ENCODE results near the gene HECW1. TPM values are rescaled to one million over a fixed set of nuclear protein-coding genes. Genes with fewer than 3 reads are reported as not detected.
"Not testable (repeated sequence)": the region's sequence is repeated elsewhere in the genome, so short reads cannot be mapped to it uniquely, and the experiment has no call there.

Gene HECW1
- total and polyA plus RNA-seq, 5 donors from 2014 or later: 0.11 to 0.68 (median 0.34) TPM; not detected in 1

- Histone ChIP-seq H3K4me3 (ENCODE audit: low read depth, low read length) (no peak overlapping the region), H3K27ac (ENCODE audit: insufficient read depth, low read length, poor library complexity, severe bottlenecking) (no peak overlapping the region), H3K36me3 (ENCODE audit: control insufficient read depth, insufficient read depth, low read length) (no peaks in the 10 kb centered on the region), H3K9me3 (ENCODE audit: control insufficient read depth in 2 of 2, low read length in 2 of 2) (no peaks in the 10 kb centered on the region), H3K27me3 (ENCODE audit: control insufficient read depth, insufficient read depth, low read length) (no peaks in the 10 kb centered on the region), H3K4me1 (ENCODE audit: control insufficient read depth, insufficient read depth, low read length, poor library complexity, severe bottlenecking) (no peaks in the 10 kb centered on the region)
- Mint-ChIP-seq H3K4me3 (no peak overlapping the region), H3K9me3 (no peaks in the 10 kb centered on the region), H3K36me3 (no peaks in the 10 kb centered on the region), H3K4me1 (no peaks in the 10 kb centered on the region), H3K27ac (no peak overlapping the region), H3K27me3 (peaks cover 11% of the 10 kb centered on the region)
- no peak for ATAC-seq (ENCODE audit: low read depth in 2 of 2)
- no peak for DNase-seq
Observed at GRCh38 chr7:43198599-43199090, 86.2 kb downstream of the HECW1 start.

DNA sequence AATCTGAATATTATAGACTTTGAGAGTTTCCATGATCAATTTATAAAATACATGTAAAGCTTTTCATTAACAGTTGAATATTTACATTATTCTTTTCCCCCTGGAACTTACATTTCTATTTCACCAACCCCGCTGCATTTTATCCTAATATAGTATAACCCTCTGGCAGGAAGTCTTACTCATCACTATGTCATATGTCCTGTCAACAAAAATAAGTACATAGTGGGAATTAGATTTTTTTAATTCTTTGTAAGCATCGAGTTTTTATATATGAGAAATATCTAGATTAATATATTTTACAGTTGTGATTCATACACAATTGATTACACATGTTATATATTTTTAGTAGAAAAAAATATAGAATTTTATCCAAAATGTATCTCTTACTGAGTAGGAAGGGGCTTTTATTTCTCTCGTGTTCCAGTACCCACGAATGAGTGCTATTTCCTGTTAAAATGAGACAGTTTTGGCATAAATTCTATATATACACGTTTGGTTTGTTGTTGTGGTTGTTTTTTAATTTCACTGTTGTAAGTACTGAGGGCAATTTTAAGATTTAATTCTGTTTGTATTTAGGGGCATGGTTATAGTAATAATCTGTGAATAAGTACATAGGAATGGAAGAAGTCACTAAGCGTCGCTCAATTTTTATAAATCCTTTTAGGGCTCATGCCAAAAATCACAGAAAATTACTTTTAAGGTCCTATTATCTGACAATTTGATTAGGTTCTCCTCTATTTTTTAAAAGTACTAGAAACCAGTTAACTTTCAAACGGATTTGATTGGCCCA is 87.1 kb downstream of the HECW1 start:
- no peak for ATAC-seq (ENCODE audit: low read depth in 2 of 2)
- no peak for DNase-seq
- Histone ChIP-seq H3K27me3 (ENCODE audit: control insufficient read depth, insufficient read depth, low read length) (no peaks in the 10 kb centered on the region), H3K9me3 (ENCODE audit: control insufficient read depth in 2 of 2, low read length in 2 of 2) (no peaks in the 10 kb centered on the region), H3K4me3 (ENCODE audit: low read depth, low read length) (no peak overlapping the region), H3K4me1 (ENCODE audit: control insufficient read depth, insufficient read depth, low read length, poor library complexity, severe bottlenecking) (no peaks in the 10 kb centered on the region), H3K36me3 (ENCODE audit: control insufficient read depth, insufficient read depth, low read length) (no peaks in the 10 kb centered on the region), H3K27ac (ENCODE audit: insufficient read depth, low read length, poor library complexity, severe bottlenecking) (no peak overlapping the region)
- H3K36me3 Mint-ChIP-seq: no peaks in the 10 kb centered on the region
- H3K27me3 Mint-ChIP-seq: peaks cover 10% of the 10 kb centered on the region
- no peak overlapping the region for H3K4me3 Mint-ChIP-seq
- H3K4me1 Mint-ChIP-seq: no peaks in the 10 kb centered on the region
- no peak overlapping the region for H3K27ac Mint-ChIP-seq
- no peaks in the 10 kb centered on the region for H3K9me3 Mint-ChIP-seq

DNA sequence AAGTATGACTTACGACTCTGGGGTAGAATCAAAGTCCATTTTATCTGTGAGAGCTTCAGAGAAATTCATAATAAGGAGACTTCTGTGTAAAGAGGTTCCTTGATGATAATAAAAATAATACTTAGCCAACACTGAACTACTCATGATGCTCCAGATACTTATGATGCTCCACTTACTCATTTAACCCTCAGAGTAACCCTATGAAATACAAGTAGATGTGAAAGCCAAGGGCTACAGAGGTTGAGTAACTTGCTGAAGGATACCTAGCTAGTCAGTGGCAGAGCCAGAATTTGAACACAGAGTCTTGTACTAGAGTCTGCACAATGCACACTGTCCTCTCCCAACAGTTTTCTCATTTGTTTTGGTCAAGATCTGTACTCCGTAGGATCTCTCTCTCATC is 89.5 kb downstream of the HECW1 start:
- ATAC-seq (ENCODE audit: low read depth in 2 of 2) (no peak), DNase-seq (no peak)
- H3K4me3 ChIP-seq (ENCODE audit: low read depth, low read length): no peak overlapping the region
- H3K36me3 ChIP-seq (ENCODE audit: control insufficient read depth, insufficient read depth, low read length): no peaks in the 10 kb centered on the region
- Mint-ChIP-seq H3K4me3 (no peak overlapping the region), H3K4me1 (no peaks in the 10 kb centered on the region), H3K9me3 (no peaks in the 10 kb centered on the region), H3K27ac (no peak overlapping the region), H3K36me3 (no peaks in the 10 kb centered on the region), H3K27me3 (peaks cover 12% of the 10 kb centered on the region)
- H3K4me1 ChIP-seq (ENCODE audit: control insufficient read depth, insufficient read depth, low read length, poor library complexity, severe bottlenecking): no peaks in the 10 kb centered on the region
- no peaks in the 10 kb centered on the region for H3K9me3 ChIP-seq (ENCODE audit: control insufficient read depth in 2 of 2, low read length in 2 of 2)
- H3K27ac ChIP-seq (ENCODE audit: insufficient read depth, low read length, poor library complexity, severe bottlenecking): no peak overlapping the region
- H3K27me3 ChIP-seq (ENCODE audit: control insufficient read depth, insufficient read depth, low read length): no peaks in the 10 kb centered on the region

DNA sequence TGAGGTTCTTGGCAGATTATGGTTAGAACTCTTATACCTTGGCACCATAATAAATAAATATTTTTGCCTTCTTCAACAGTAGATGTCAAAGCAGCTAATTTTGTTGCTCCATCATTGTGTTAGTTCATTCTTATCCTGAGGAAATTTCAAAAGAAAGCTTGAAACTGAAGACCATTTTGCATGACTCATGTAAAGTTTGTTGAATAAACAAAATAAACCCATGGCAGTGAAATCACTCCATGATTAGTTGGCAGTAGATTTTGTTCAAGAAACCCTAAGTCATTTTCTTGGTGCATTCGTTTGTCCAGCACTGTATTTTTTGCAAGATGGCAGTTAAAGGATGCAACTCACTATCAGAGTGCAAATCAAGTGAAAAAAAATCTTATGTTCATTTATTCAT is 91.6 kb downstream of the HECW1 start:
- H3K9me3 ChIP-seq (ENCODE audit: control insufficient read depth in 2 of 2, low read length in 2 of 2): no peaks in the 10 kb centered on the region
- H3K4me1 Mint-ChIP-seq: no peaks in the 10 kb centered on the region
- H3K27me3 ChIP-seq (ENCODE audit: control insufficient read depth, insufficient read depth, low read length): no peaks in the 10 kb centered on the region
- H3K4me3 ChIP-seq (ENCODE audit: low read depth, low read length): no peak overlapping the region
- H3K27me3 Mint-ChIP-seq: peaks cover 23% of the 10 kb centered on the region
- H3K4me1 ChIP-seq (ENCODE audit: control insufficient read depth, insufficient read depth, low read length, poor library complexity, severe bottlenecking): no peaks in the 10 kb centered on the region
- no peak overlapping the region for H3K4me3 Mint-ChIP-seq
- no peak overlapping the region for H3K27ac ChIP-seq (ENCODE audit: insufficient read depth, low read length, poor library complexity, severe bottlenecking)
- no peaks in the 10 kb centered on the region for H3K36me3 ChIP-seq (ENCODE audit: control insufficient read depth, insufficient read depth, low read length)
- H3K9me3 Mint-ChIP-seq: no peaks in the 10 kb centered on the region
- DNase-seq (no peak), ATAC-seq (ENCODE audit: low read depth in 2 of 2) (no peak)
- H3K27ac Mint-ChIP-seq: no peak overlapping the region
- H3K36me3 Mint-ChIP-seq: no peaks in the 10 kb centered on the region

DNA sequence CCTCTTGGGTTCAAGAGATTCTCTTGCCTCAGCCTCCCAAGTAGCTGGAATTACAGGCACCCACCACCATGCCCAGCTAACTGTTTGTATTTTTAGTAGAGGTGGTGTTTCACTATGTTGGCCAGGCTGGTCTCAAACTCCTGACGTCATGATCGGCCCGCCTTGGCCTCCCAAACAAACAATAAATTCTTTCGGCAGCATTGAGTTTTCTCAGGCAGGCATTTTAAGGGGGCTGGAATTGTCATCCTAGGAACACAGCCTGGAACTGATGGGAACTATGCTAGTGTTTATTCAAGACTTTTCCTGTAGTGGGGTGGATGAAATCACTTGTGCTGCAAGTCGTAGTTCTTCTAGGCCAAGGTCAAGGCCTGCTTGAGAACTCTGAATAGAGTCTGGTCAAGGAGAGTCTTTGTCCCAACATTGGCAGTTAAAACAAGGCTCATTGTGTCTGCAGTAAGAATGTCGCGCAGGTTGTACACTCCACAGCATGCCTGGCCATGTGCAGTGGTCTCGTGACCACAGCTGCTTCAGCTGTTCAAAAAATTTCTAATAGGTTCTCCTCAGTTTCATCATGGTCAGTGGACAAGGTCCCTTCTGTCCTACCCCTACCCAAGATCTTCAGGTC is 92.8 kb downstream of the HECW1 start:
- H3K4me3 ChIP-seq (ENCODE audit: low read depth, low read length): no peak overlapping the region
- H3K4me1 ChIP-seq (ENCODE audit: control insufficient read depth, insufficient read depth, low read length, poor library complexity, severe bottlenecking): no peaks in the 10 kb centered on the region
- no peak for ATAC-seq (ENCODE audit: low read depth in 2 of 2)
- H3K9me3 Mint-ChIP-seq: peaks cover 0 to 1% (median 0%) of the 10 kb centered on the region in 7 donors
- H3K4me3 Mint-ChIP-seq: no peak overlapping the region
- no peak for DNase-seq
- no peaks in the 10 kb centered on the region for H3K9me3 ChIP-seq (ENCODE audit: control insufficient read depth in 2 of 2, low read length in 2 of 2)
- no peaks in the 10 kb centered on the region for H3K27me3 ChIP-seq (ENCODE audit: control insufficient read depth, insufficient read depth, low read length)
- no peaks in the 10 kb centered on the region for H3K4me1 Mint-ChIP-seq
- H3K27ac Mint-ChIP-seq: no peak overlapping the region
- H3K36me3 ChIP-seq (ENCODE audit: control insufficient read depth, insufficient read depth, low read length): no peaks in the 10 kb centered on the region
- H3K27ac ChIP-seq (ENCODE audit: insufficient read depth, low read length, poor library complexity, severe bottlenecking): no peak overlapping the region
- no peaks in the 10 kb centered on the region for H3K36me3 Mint-ChIP-seq
- H3K27me3 Mint-ChIP-seq: peaks cover 28% of the 10 kb centered on the region

DNA sequence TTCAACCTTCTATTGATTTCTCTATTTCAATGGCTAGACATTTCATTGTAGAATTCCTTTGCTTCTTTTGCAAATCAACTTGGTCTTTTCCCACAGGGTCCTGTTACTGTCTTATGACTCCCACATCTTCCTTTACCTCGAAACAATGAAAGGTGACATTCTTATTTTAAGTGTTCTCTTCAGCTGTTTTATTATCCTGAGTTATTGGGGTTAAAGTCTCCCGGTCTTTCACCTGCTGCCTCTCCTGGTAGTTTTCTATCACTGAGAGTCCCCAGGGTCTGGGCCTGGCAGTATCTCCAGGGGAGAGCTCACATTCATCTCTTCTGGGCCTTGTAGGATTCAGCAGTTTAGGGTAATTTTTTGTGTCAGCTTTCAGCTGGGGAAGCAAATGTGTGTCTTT is 95.8 kb downstream of the HECW1 start:
- peaks cover 0 to 1% (median 0%) of the 10 kb centered on the region in 7 donors for H3K9me3 Mint-ChIP-seq
- no peak overlapping the region for H3K4me3 ChIP-seq (ENCODE audit: low read depth, low read length)
- H3K4me1 ChIP-seq (ENCODE audit: control insufficient read depth, insufficient read depth, low read length, poor library complexity, severe bottlenecking): no peaks in the 10 kb centered on the region
- H3K27ac Mint-ChIP-seq: no peak overlapping the region
- H3K4me1 Mint-ChIP-seq: no peaks in the 10 kb centered on the region
- no peak for ATAC-seq (ENCODE audit: low read depth in 2 of 2)
- peaks cover 3% of the 10 kb centered on the region for H3K27me3 ChIP-seq (ENCODE audit: control insufficient read depth, insufficient read depth, low read length)
- no peak overlapping the region for H3K27ac ChIP-seq (ENCODE audit: insufficient read depth, low read length, poor library complexity, severe bottlenecking)
- DNase-seq: no peak
- peaks cover 32% of the 10 kb centered on the region for H3K27me3 Mint-ChIP-seq
- no peaks in the 10 kb centered on the region for H3K36me3 ChIP-seq (ENCODE audit: control insufficient read depth, insufficient read depth, low read length)
- H3K36me3 Mint-ChIP-seq: no peaks in the 10 kb centered on the region
- H3K4me3 Mint-ChIP-seq: no peak overlapping the region
- no peaks in the 10 kb centered on the region for H3K9me3 ChIP-seq (ENCODE audit: control insufficient read depth in 2 of 2, low read length in 2 of 2)

GRCh38 chr7:43210539-43210938 is 98.1 kb downstream of the HECW1 start:
- H3K36me3 ChIP-seq (ENCODE audit: control insufficient read depth, insufficient read depth, low read length); H3K9me3 Mint-ChIP-seq; H3K36me3 Mint-ChIP-seq; H3K4me1 ChIP-seq (ENCODE audit: control insufficient read depth, insufficient read depth, low read length, poor library complexity, severe bottlenecking); H3K4me3 Mint-ChIP-seq; H3K27ac Mint-ChIP-seq; ATAC-seq (ENCODE audit: low read depth in 2 of 2); H3K9me3 ChIP-seq (ENCODE audit: control insufficient read depth in 2 of 2, low read length in 2 of 2); H3K4me3 ChIP-seq (ENCODE audit: low read depth, low read length); DNase-seq; H3K27ac ChIP-seq (ENCODE audit: insufficient read depth, low read length, poor library complexity, severe bottlenecking); H3K27me3 ChIP-seq (ENCODE audit: control insufficient read depth, insufficient read depth, low read length); H3K4me1 Mint-ChIP-seq: not testable (repeated sequence)
- peaks cover 24% of the 10 kb centered on the region for H3K27me3 Mint-ChIP-seq

DNA sequence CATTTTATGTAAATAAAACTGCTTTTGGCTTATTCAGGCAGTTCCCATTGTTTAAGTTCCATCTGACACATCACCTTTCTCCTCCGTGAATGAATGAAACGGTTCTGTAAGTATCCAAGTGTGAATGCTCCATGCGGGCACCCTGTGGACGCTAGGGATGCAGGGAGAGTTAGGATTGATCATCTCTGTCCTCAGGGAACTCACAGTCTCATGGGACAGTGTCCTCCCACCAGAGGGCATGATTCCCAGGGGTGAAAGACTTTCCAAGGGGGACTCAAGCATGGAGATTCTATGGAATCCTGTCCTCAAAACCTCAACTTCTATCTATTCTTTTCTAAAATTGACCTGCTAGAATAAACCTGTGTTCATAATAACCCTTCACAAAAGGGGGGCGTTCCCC is 98.8 kb downstream of the HECW1 start:
- Mint-ChIP-seq H3K36me3 (no peaks in the 10 kb centered on the region), H3K4me1 (no peaks in the 10 kb centered on the region), H3K4me3 (no peak overlapping the region), H3K9me3 (peaks cover 0 to 1% (median 0%) of the 10 kb centered on the region in 7 donors), H3K27ac (no peak overlapping the region), H3K27me3 (peaks cover 20% of the 10 kb centered on the region)
- Histone ChIP-seq H3K27ac (ENCODE audit: insufficient read depth, low read length, poor library complexity, severe bottlenecking) (no peak overlapping the region), H3K4me3 (ENCODE audit: low read depth, low read length) (no peak overlapping the region), H3K27me3 (ENCODE audit: control insufficient read depth, insufficient read depth, low read length) (peaks cover 3% of the 10 kb centered on the region), H3K36me3 (ENCODE audit: control insufficient read depth, insufficient read depth, low read length) (no peaks in the 10 kb centered on the region), H3K9me3 (ENCODE audit: control insufficient read depth in 2 of 2, low read length in 2 of 2) (no peaks in the 10 kb centered on the region), H3K4me1 (ENCODE audit: control insufficient read depth, insufficient read depth, low read length, poor library complexity, severe bottlenecking) (no peaks in the 10 kb centered on the region)
- ATAC-seq (ENCODE audit: low read depth in 2 of 2) (no peak), DNase-seq (no peak)
